GM12878 (cell line): Measurements from ENCODE around the gene FXN.

Experiments
- ATF7 ChIP-seq: fragments of 450-650 bp; IDR thresholded peaks from 2 replicates; pipeline ENCODE4 v1.6.1; 2016; ENCODE audit warnings: low read depth, mild to moderate bottlenecking
- CBFB ChIP-seq: IDR thresholded peaks from 2 replicates; pipeline ENCODE4 v1.6.1; 2016; ENCODE audit warnings: antibody characterized with exemption, low read depth
- CBX5 ChIP-seq: sonication (generic); IDR thresholded peaks from 2 replicates; pipeline ENCODE4 v1.6.1; 2016; ENCODE audit warnings: low read depth, moderate library complexity, mild to moderate bottlenecking, inconsistent platforms
- DPF2 ChIP-seq: fragments of 450-650 bp; IDR thresholded peaks from 2 replicates; pipeline ENCODE4 v1.6.1; 2017; ENCODE audit warnings: mild to moderate bottlenecking
- EZH2 ChIP-seq: IDR thresholded peaks from 2 replicates; pipeline ENCODE4 v1.6.1; 2012; ENCODE audit warnings: low read depth, mild to moderate bottlenecking, control low read depth, inconsistent platforms, low read length, borderline replicate concordance; ENCODE audit not compliant: control insufficient read depth
- GABPA ChIP-seq: IDR thresholded peaks from 2 replicates; pipeline ENCODE4 v1.6.1; 2014; ENCODE audit warnings: antibody characterized with exemption, low read depth, mild to moderate bottlenecking, inconsistent platforms
- IKZF1 ChIP-seq: fragments of 450-650 bp; conservative IDR thresholded peaks from 2 replicates; pipeline ENCODE4 v1.6.1; 2017; ENCODE audit warnings: antibody characterized with exemption, mild to moderate bottlenecking
- MYC ChIP-seq: IDR thresholded peaks from 2 replicates; pipeline ENCODE4 v1.6.1; 2011; ENCODE audit warnings: mild to moderate bottlenecking, low read length, moderate library complexity, inconsistent platforms; ENCODE audit not compliant: insufficient read depth, insufficient replicate concordance, insufficient read length, severe bottlenecking
- POLR2AphosphoS5 ChIP-seq: IDR thresholded peaks from 2 replicates; pipeline ENCODE4 v1.6.1; 2011; ENCODE audit warnings: mild to moderate bottlenecking, low read length, inconsistent platforms
- ZBTB4 ChIP-seq: fragments of 450-650 bp; formaldehyde crosslinking; IDR thresholded peaks from 2 replicates; pipeline ENCODE4 v1.4.0; 2022; ENCODE audit warnings: mild to moderate bottlenecking, moderate library complexity
- ZNF274 ChIP-seq: IDR thresholded peaks from one replicate; pipeline ENCODE4 v1.8.0; 2011; ENCODE audit not compliant: insufficient read length, insufficient read depth
- TF ChIP-seq, protein P1 (sequence below): fragments of 450-650 bp; IDR thresholded peaks from 2 replicates; pipeline ENCODE4 v1.6.1; 2017; ENCODE audit warnings: antibody characterized with exemption, mild to moderate bottlenecking, moderate library complexity
- TF ChIP-seq, protein P2 (sequence below), 3 experiments: IDR thresholded peaks in 2 of 3; conservative IDR thresholded peaks in 1 of 3; 2 replicates each; pipeline ENCODE4 v1.5.1; 2011; ENCODE audit warnings: low read depth in 3 of 3, low read length in 3 of 3, mild to moderate bottlenecking in 3 of 3, control low read depth in 2 of 3, moderate library complexity in 2 of 3, inconsistent platforms in 1 of 3, mixed read lengths in 1 of 3; ENCODE audit not compliant: control insufficient read depth in 2 of 3, insufficient read depth in 1 of 3; ENCODE audit errors: extremely low read depth in 1 of 3

GRCh38 chr9:68996462-68996861 lies 39.1 kb upstream of the FXN start:
- TF ChIP-seq ZNF274 (no peak), GABPA (no peak; the same call in 1 of the 2 replicates), EZH2 (no peak), ATF7 (no peak), IKZF1 (no peak), MYC (no peak), CBFB (no peak), CBX5 (no peak), ZBTB4 (CRISPR knock-in tag) (no peak), DPF2 (no peak), POLR2AphosphoS5 (no peak)
- TF ChIP-seq, protein P1, sequence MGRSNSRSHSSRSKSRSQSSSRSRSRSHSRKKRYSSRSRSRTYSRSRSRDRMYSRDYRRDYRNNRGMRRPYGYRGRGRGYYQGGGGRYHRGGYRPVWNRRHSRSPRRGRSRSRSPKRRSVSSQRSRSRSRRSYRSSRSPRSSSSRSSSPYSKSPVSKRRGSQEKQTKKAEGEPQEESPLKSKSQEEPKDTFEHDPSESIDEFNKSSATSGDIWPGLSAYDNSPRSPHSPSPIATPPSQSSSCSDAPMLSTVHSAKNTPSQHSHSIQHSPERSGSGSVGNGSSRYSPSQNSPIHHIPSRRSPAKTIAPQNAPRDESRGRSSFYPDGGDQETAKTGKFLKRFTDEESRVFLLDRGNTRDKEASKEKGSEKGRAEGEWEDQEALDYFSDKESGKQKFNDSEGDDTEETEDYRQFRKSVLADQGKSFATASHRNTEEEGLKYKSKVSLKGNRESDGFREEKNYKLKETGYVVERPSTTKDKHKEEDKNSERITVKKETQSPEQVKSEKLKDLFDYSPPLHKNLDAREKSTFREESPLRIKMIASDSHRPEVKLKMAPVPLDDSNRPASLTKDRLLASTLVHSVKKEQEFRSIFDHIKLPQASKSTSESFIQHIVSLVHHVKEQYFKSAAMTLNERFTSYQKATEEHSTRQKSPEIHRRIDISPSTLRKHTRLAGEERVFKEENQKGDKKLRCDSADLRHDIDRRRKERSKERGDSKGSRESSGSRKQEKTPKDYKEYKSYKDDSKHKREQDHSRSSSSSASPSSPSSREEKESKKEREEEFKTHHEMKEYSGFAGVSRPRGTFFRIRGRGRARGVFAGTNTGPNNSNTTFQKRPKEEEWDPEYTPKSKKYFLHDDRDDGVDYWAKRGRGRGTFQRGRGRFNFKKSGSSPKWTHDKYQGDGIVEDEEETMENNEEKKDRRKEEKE: no peak
- TF ChIP-seq, protein P2, sequence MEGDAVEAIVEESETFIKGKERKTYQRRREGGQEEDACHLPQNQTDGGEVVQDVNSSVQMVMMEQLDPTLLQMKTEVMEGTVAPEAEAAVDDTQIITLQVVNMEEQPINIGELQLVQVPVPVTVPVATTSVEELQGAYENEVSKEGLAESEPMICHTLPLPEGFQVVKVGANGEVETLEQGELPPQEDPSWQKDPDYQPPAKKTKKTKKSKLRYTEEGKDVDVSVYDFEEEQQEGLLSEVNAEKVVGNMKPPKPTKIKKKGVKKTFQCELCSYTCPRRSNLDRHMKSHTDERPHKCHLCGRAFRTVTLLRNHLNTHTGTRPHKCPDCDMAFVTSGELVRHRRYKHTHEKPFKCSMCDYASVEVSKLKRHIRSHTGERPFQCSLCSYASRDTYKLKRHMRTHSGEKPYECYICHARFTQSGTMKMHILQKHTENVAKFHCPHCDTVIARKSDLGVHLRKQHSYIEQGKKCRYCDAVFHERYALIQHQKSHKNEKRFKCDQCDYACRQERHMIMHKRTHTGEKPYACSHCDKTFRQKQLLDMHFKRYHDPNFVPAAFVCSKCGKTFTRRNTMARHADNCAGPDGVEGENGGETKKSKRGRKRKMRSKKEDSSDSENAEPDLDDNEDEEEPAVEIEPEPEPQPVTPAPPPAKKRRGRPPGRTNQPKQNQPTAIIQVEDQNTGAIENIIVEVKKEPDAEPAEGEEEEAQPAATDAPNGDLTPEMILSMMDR (IDR thresholded peaks at IDR 0.05 in 2 of 3, conservative IDR thresholded peaks at IDR 0.05 in 1 of 3; ENCODE audit: control insufficient read depth in 2 of 3, extremely low read depth in 1 of 3, insufficient read depth in 1 of 3, low read depth in 3 of 3, low read length in 3 of 3): no peak
